Neural cell (in vitro differentiated cells): ENCODE measurements around the gene MBNL2. TPM values are rescaled to one million over a fixed set of nuclear protein-coding genes. Genes with fewer than 3 reads are reported as not detected.

Experiments used
- H2AFZ ChIP-seq: fragments of 200-600, 300-800 bp; sonication (generic), shearing (Covaris generic); 2 replicates; pipeline ENCODE4 v1.6.0; 2014; ENCODE audit warnings: low read depth, mild to moderate bottlenecking, antibody characterized with exemption, low read length, moderate library complexity
- H3F3A ChIP-seq: fragments of 200-600 bp; shearing (Covaris generic); 2 replicates; pipeline ENCODE4 v1.6.1; 2016; ENCODE audit warnings: mild to moderate bottlenecking, moderate library complexity, mixed read lengths, antibody characterized with exemption, low read length; ENCODE audit not compliant: insufficient read depth, poor library complexity, severe bottlenecking
- H3K27ac ChIP-seq: fragments of 200-600, 300-800 bp; sonication (generic), shearing (Covaris generic); 2 replicates; pipeline ENCODE4 v1.5.1; 2014; ENCODE audit warnings: mild to moderate bottlenecking, low read length, moderate library complexity
- H3K27me3 ChIP-seq: fragments of 300-800, 200-600 bp; sonication (generic), shearing (Covaris generic); 2 replicates; pipeline ENCODE4 v1.6.0; 2014; ENCODE audit warnings: mild to moderate bottlenecking, low read depth, low read length, moderate library complexity; ENCODE audit not compliant: insufficient read depth
- H3K36me3 ChIP-seq: fragments of 300-800, 200-600 bp; sonication (generic), shearing (Covaris generic); 2 replicates; pipeline ENCODE4 v1.5.1; 2014; ENCODE audit warnings: mild to moderate bottlenecking, antibody characterized with exemption, low read length, moderate library complexity; ENCODE audit not compliant: insufficient read depth
- H3K4me2 ChIP-seq: fragments of 300-800, 200-600 bp; sonication (generic), shearing (Covaris generic); 2 replicates; pipeline ENCODE4 v1.6.0; 2014; ENCODE audit warnings: mild to moderate bottlenecking, low read length
- H3K4me3 ChIP-seq: fragments of 300-800, 200-600 bp; sonication (generic), shearing (Covaris generic); 2 replicates; pipeline ENCODE4 v1.5.1; 2014; ENCODE audit warnings: mild to moderate bottlenecking, low read length, moderate library complexity
- H3K79me2 ChIP-seq: fragments of 200-600 bp; shearing (Covaris generic); replicated peaks from 2 replicates; pipeline ENCODE4 v1.6.0; 2014; ENCODE audit warnings: mild to moderate bottlenecking, low read length, moderate library complexity; ENCODE audit not compliant: insufficient read depth
- H3K9ac ChIP-seq: fragments of 300-800, 200-600 bp; sonication (generic), shearing (Covaris generic); 2 replicates; pipeline ENCODE4 v1.6.1; 2016; ENCODE audit warnings: mild to moderate bottlenecking, low read length, mixed read lengths
- H3K9me2 ChIP-seq: fragments of 200-600 bp; shearing (Covaris generic); 2 replicates; pipeline ENCODE4 v1.6.1; 2016; ENCODE audit warnings: mild to moderate bottlenecking, low read length, mixed read lengths; ENCODE audit not compliant: insufficient read depth
- H3K9me3 ChIP-seq: fragments of 200-600, 300-800 bp; sonication (generic), shearing (Covaris generic); 2 replicates; pipeline ENCODE4 v1.6.1; 2016; ENCODE audit warnings: mild to moderate bottlenecking, mixed run types, low read length, moderate library complexity, mixed read lengths
- H4K20me1 ChIP-seq: fragments of 200-600 bp; shearing (Covaris generic); 2 replicates; pipeline ENCODE4 v1.6.1; 2016; ENCODE audit warnings: mild to moderate bottlenecking, mixed run types; ENCODE audit not compliant: insufficient read depth
- CTCF ChIP-seq: fragments of 450-650 bp; IDR thresholded peaks from 2 replicates; pipeline ENCODE4 v1.5.1; 2014; ENCODE audit warnings: antibody characterized with exemption, mild to moderate bottlenecking, moderate library complexity; ENCODE audit not compliant: poor library complexity, severe bottlenecking
- EP300 ChIP-seq: fragments of 450-650 bp; conservative IDR thresholded peaks from 2 replicates; pipeline ENCODE4 v1.6.1; 2014; ENCODE audit warnings: antibody characterized with exemption, mild to moderate bottlenecking, moderate library complexity; ENCODE audit not compliant: poor library complexity, severe bottlenecking
- EZH2 ChIP-seq: fragments of 200-600, 300-800 bp; shearing (Covaris generic), sonication (generic); IDR thresholded peaks from 2 replicates; pipeline ENCODE4 v1.6.1; 2014; ENCODE audit warnings: antibody characterized with exemption, low read length, borderline replicate concordance, mild to moderate bottlenecking; ENCODE audit not compliant: insufficient read depth, poor library complexity, severe bottlenecking
- MXI1 ChIP-seq: fragments of 450-650 bp; conservative IDR thresholded peaks from 2 replicates; pipeline ENCODE4 v1.6.1; 2014; ENCODE audit warnings: antibody characterized with exemption, mild to moderate bottlenecking; ENCODE audit not compliant: poor library complexity, severe bottlenecking
- POLR2AphosphoS5 ChIP-seq: IDR thresholded peaks from 2 replicates; pipeline ENCODE4 v1.6.1; 2012
- RAD21 ChIP-seq: fragments of 450-650 bp; conservative IDR thresholded peaks from 2 replicates; pipeline ENCODE4 v1.6.1; 2014; ENCODE audit warnings: antibody characterized with exemption, mild to moderate bottlenecking, moderate library complexity
- SMC3 ChIP-seq: fragments of 450-650 bp; conservative IDR thresholded peaks from 2 replicates; pipeline ENCODE4 v1.6.1; 2014; ENCODE audit warnings: antibody characterized with exemption, mild to moderate bottlenecking, moderate library complexity; ENCODE audit not compliant: poor library complexity
- TAF1 ChIP-seq: IDR thresholded peaks from 2 replicates; pipeline ENCODE4 v1.6.1; 2012; ENCODE audit warnings: low read depth
- polyA plus RNA-seq: library from polyadenylated mRNA; depleted of rRNA; stranded (reverse); fragments of >200 nt; gene quantifications from 2 replicates; pipeline ENCODE4 v1.2.3, GENCODE V29; 2014
- TF ChIP-seq, protein P1 (sequence below): IDR thresholded peaks from 2 replicates; pipeline ENCODE4 v1.6.1; 2012; ENCODE audit warnings: borderline replicate concordance

MBNL2 gene
- polyA plus RNA-seq, 1 donor from 2014 or later: 4.3 TPM

DNA sequence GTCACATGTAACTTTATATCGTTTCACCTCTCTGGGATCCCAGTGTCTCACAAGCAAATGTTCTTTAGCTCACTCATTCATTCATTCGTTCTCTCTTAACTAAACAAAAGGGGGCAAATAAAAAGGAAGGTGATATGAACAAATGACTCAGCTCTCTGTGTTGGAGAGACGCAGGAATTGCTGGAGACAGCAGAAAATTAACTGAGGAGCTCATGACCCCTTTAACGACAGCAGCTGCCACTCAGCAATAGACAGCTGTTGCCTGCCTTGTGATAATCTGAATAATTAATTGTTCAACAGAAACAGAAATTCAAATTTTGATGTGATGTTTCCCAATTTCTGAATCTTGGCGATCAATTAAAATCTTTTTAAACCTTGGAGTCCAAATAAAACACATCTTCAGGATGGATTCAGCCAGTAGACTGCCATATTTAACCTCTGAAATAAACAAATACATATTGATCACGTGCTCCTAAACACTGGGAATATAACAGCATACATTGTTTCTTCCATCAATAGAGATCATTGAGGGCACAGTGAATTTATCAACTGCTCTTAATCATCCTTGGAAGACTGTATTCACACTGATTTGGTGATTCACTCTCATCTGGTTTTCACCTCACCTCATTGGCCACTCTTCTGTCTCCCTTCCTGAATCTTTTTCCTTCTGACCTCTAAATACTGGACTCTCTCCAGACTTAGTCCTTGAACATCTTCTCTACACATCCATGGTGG is 63.3 kb downstream of the MBNL2 start:
- no peaks in the 10 kb centered on the region for H3K36me3 ChIP-seq
- H3F3A ChIP-seq: no peaks in the 10 kb centered on the region
- TF ChIP-seq TAF1 (no peak), POLR2AphosphoS5 (no peak), EP300 (no peak), EZH2 (no peak), RAD21 (no peak), SMC3 (no peak), CTCF (no peak), MXI1 (no peak)
- TF ChIP-seq, protein P1, sequence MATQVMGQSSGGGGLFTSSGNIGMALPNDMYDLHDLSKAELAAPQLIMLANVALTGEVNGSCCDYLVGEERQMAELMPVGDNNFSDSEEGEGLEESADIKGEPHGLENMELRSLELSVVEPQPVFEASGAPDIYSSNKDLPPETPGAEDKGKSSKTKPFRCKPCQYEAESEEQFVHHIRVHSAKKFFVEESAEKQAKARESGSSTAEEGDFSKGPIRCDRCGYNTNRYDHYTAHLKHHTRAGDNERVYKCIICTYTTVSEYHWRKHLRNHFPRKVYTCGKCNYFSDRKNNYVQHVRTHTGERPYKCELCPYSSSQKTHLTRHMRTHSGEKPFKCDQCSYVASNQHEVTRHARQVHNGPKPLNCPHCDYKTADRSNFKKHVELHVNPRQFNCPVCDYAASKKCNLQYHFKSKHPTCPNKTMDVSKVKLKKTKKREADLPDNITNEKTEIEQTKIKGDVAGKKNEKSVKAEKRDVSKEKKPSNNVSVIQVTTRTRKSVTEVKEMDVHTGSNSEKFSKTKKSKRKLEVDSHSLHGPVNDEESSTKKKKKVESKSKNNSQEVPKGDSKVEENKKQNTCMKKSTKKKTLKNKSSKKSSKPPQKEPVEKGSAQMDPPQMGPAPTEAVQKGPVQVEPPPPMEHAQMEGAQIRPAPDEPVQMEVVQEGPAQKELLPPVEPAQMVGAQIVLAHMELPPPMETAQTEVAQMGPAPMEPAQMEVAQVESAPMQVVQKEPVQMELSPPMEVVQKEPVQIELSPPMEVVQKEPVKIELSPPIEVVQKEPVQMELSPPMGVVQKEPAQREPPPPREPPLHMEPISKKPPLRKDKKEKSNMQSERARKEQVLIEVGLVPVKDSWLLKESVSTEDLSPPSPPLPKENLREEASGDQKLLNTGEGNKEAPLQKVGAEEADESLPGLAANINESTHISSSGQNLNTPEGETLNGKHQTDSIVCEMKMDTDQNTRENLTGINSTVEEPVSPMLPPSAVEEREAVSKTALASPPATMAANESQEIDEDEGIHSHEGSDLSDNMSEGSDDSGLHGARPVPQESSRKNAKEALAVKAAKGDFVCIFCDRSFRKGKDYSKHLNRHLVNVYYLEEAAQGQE: no peak
- H3K4me2 ChIP-seq: no peak overlapping the region
- H3K4me3 ChIP-seq: no peak overlapping the region
- H3K9ac ChIP-seq: no peak overlapping the region
- no peaks in the 10 kb centered on the region for H3K79me2 ChIP-seq
- no peaks in the 10 kb centered on the region for H3K9me2 ChIP-seq
- no peaks in the 10 kb centered on the region for H4K20me1 ChIP-seq
- no peaks in the 10 kb centered on the region for H3K9me3 ChIP-seq
- no peak overlapping the region for H3K27ac ChIP-seq
- no peak overlapping the region for H2AFZ ChIP-seq
- no peaks in the 10 kb centered on the region for H3K27me3 ChIP-seq

GRCh38 chr13:97286317-97287046 is 64.3 kb downstream of the MBNL2 start:
- no peak overlapping the region for H3K4me3 ChIP-seq

More at GRCh38 chr13:97286317-97287046, 64.3 kb downstream of the MBNL2 start:
- H3K4me2 ChIP-seq: no peak overlapping the region
- no peaks in the 10 kb centered on the region for H3K9me3 ChIP-seq
- H3F3A ChIP-seq: no peaks in the 10 kb centered on the region
- no peak overlapping the region for H3K27ac ChIP-seq
- H3K79me2 ChIP-seq: no peaks in the 10 kb centered on the region
- H2AFZ ChIP-seq: no peak overlapping the region
- no peaks in the 10 kb centered on the region for H3K9me2 ChIP-seq
- H4K20me1 ChIP-seq: no peaks in the 10 kb centered on the region
- H3K27me3 ChIP-seq: no peaks in the 10 kb centered on the region
- H3K36me3 ChIP-seq: no peaks in the 10 kb centered on the region
- no peak overlapping the region for H3K9ac ChIP-seq
- TF ChIP-seq MXI1 (no peak), EP300 (no peak), TAF1 (no peak), SMC3 (no peak), EZH2 (no peak), POLR2AphosphoS5 (no peak), RAD21 (no peak), CTCF (no peak)
- TF ChIP-seq, protein P1: no peak
